NCI-H2196 (cell line): ENCODE data around the gene UHMK1.
"Not testable (repeated sequence)": the region's sequence is repeated elsewhere in the genome, so short reads cannot be mapped to it uniquely, and the experiment has no call there.

ENCODE experiments used
- DNase-seq: peaks from one replicate; lab custom pipeline; 2025; ENCODE audit not compliant: unreplicated experiment; lab: John Stamatoyannopoulos, UW

The UHMK1 gene

DNA sequence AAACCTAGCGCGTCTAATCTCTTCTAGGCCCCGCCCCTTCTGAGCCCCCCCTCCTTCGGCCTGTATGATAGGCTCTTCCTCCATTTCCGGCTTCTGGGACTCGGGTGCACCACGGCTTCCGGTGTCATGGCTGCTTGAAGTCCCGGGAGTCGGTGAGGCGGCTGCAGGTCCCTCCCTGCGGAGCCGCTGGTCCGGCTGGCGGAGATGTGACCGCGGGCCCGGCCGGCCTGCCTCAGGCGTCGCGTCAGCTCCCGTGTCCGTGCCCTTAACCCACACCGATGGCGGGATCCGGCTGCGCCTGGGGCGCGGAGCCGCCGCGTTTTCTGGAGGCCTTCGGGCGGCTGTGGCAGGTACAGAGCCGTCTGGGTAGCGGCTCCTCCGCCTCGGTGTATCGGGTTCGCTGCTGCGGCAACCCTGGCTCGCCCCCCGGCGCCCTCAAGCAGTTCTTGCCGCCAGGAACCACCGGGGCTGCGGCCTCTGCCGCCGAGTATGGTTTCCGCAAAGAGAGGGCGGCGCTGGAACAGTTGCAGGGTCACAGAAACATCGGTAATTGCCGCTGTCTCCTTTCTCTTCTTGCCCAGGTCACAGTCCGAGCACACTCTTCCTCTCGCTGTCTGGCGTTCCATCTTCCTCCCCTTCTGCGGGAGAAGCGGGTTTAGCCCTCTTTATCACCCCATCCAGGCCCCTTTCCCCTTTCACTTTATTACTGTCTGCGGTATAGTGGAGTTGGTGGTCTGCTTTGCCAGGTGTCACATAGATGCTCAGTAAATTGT lies at the start of gene UHMK1:
TSS of gene UHMK1 (plus strand) at position 96 of the 773 bp plus-strand sequence. CDS start at position 279, 183 bp downstream.
- peak; percentile 85 for DNase-seq

DNA sequence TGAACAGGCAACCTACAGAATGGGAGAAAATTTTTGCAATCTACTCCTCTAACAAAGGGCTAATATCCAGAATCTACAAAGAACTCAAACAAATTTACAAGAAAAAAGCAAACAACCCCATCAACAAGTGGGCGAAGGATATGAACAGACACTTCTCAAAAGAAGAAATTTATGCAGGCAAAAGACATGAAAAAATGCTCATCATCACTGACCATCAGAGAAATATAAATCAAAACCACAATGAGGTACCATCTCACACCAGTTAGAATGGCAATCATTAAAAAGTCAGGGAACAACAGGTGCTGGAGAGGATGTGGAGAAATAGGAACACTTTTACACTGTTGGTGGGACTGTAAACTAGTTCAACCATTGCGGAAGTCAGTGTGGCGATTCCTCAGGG lies 43.3 kb upstream of the UHMK1 start:
- not testable (repeated sequence) for DNase-seq

DNA sequence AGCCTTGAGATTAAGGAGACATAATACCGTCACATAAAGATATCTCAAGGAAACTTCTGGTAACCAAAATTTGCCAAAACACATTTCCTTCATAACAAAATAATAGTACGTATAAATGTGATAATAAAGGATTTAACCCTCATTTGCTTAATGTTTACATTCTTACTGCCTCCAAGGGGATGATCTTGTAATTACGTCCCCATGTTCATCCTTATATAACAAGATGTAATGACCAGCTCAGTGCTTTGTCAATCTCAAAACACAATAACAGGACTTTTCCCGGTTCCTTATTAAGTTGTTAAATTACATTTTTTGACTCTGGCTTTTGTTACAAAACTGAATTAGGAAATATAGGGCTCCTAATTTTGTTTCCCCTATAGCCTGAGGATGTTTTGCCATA lies 41.3 kb upstream of the UHMK1 start:
- DNase-seq, result no peak

DNA sequence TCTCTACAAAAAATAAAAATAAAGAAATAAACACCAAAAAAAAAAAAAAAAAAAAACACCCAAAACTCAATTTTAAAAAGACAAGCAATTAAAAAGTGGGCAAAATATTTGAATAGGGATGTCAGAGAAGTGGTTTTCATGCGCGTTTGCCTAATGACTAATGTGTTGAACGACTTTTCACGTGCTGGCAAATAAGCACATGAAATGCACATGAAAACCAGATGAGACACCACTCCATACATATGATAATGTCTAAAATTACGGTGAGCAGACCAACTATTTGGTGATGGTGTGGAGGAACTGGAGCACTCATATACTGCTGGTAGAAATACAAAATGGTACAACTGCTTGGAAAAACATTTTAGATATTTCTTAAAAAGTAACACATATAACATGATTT lies 39.4 kb upstream of the UHMK1 start:
- no peak for DNase-seq

DNA sequence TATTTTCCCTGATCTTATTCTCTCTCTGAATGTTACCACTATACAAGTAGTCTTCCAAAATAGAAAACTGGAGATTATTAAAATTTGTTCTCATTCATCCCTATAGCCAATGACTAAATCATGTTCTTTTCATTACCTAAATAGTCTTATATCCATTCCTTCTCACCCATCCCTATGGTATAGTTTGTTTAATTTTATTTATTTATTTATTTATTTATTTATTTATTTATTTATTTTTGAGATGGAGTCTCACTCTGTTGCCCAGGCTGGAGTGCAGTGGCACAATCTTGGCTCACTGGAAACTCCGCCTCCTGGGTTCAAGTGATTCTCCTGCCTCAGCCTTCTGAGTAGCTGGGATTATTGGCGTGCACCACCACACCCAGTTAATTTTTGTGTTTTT lies 35.2 kb upstream of the UHMK1 start:
- not testable (repeated sequence) for DNase-seq

- DNase-seq, result peak; percentile 39
Observed at GRCh38 chr1:162463021-162463420, 34.6 kb upstream of the UHMK1 start.

DNA sequence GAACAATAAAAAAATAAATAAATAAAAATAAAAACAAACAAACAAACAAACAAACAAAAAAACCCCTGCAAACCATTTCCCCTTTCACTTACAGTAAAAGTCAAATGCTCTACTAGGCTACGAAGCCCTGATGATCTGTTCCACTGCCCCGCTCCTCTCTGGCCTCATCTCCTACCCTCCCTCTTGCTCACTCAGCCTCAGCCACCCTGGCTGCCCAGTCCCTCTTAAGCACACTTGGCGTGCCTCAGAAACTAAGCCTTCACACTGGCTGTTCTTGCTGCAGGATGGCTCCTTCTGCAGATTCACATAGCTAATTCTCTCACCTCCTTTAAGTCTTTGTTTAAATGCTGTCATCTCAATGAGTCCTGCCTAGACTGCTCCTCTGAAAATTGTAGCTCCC lies 30.8 kb upstream of the UHMK1 start:
- no peak for DNase-seq

GRCh38 chr1:162470216-162470615 lies 27.4 kb upstream of the UHMK1 start:
- DNase-seq, result no peak

GRCh38 chr1:162471290-162471853 lies 26.2 kb upstream of the UHMK1 start:
- no peak for DNase-seq

DNA sequence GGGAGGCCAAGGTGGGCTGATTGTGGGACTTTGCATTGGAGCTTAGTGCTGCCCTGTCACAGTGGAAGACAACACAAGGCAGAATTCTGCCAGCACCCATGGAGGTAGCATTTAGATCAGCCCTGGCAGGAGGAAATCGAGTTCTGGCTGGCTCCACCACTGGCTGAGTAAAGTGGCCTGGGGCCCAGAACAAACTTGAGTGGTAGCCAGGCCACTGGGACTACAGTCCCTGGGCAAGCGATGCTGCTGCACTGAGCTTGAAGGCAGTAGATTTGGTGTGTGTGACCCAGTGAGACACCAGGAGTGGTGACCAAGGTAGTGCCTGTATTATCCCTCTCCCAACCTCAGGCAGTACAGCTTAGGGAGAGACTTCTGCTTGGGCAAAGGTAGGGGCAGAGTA lies 22.5 kb upstream of the UHMK1 start:
- DNase-seq, result no peak

- DNase-seq, result no peak
Observed at GRCh38 chr1:162475539-162476185, 22.0 kb upstream of the UHMK1 start.

GRCh38 chr1:162476620-162477019 lies 21.0 kb upstream of the UHMK1 start:
- no peak for DNase-seq

DNA sequence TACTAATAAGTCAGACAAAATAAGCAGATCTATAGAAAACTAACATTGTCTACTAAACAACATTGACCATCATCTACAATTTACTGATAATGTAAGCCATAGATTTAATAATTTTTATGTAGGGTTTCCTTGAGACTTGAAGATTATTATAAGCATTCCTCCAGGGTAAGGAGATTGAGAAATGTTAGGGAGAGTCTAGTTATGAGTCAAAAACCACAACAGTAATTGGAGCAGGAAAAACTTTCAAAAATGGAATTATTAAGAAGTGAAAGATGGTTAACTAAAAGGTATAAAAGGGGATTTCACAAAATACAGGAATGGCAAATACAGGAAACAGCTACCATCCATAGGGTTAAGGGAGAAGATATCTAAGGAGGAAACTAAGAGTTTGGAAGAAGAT lies 12.4 kb upstream of the UHMK1 start:
- DNase-seq, result no peak

GRCh38 chr1:162487241-162487640 lies 10.4 kb upstream of the UHMK1 start:
- no peak for DNase-seq

DNA sequence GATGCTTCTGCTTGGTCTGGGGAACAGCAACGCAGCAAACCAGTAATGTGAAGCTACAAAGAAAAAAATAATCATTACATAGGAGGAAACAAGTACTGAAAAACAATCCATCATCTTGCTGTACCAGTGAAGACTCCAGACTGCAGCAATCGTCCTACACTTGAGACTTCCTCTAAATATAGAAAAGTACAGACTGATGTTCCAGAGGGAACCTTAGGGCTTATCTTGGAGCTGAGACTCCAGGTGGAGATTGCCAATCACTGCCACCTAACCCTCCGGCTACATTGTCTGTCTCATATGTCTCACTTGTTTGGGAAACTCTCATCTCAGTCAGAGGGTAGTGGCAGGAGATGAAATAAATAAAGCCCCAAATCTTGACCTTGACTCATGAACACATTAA lies 9.4 kb upstream of the UHMK1 start:
- DNase-seq, result no peak

DNA sequence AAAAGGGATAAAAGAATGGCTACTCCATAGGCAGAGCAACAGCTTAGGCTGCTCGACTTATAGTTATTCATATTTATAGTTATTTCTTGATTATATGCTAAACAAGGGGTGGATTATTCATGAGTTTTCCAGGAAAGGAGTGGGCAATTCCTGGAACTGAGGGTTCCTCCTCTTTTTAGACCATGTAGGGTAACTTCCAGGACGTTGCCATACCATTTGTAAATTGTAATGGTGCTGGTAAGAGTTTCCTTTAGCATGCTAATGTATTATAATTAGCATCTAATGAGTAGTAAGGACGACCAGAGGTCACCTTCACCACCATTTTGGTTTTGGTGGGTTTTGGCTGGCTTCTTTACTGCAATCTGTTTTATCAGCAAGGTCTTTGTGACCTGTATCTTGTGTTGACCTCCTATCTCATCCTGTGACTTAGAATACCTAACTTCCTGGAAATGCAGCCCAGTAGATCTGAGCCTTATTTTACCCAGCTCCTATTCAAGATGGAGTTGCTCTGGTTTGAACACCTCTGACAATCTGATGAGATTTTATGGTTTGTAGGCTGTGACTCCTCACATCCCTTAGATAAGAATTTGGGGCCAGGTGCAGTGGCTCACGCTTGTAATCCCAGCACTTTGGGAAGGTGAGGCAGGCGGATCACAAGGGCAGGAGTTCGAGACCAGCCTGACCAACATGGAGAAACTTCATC lies 1.9 kb upstream of the UHMK1 start:
- DNase-seq, result not testable (repeated sequence)

- no peak for DNase-seq
Observed at GRCh38 chr1:162497104-162497722, 405 bp upstream of the UHMK1 start.

DNA sequence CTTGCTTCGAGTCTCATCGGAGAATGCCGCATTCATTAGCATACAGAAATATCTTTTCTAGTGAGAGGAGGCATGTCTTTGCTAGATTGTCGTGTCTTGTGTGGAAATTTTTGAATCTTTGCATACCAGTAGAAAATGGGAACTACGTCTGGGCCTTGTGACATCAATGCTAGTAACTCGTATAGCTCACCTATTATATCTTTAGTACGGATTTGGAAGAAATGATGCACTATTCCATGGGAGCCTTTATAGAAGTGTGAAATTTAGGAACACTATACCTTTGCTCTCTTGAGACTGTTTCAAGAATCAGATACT lies 835 bp downstream of the UHMK1 start:
- DNase-seq, result no peak

DNA sequence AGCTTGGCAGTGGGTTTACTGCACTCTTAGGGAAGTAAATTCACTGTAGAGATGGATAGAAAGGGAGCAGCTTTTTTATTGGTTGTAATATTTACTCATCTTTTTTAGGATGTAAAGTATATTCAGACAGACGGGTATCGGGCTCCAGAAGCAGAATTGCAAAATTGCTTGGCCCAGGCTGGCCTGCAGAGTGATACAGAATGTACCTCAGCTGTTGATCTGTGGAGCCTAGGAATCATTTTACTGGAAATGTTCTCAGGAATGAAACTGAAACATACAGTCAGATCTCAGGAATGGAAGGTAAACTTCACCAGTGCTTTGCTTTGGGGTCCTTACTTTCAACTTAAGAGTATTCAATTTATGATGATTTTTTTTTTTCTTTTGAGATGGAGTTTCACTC lies 3.2 kb downstream of the UHMK1 start:
- no peak for DNase-seq

DNA sequence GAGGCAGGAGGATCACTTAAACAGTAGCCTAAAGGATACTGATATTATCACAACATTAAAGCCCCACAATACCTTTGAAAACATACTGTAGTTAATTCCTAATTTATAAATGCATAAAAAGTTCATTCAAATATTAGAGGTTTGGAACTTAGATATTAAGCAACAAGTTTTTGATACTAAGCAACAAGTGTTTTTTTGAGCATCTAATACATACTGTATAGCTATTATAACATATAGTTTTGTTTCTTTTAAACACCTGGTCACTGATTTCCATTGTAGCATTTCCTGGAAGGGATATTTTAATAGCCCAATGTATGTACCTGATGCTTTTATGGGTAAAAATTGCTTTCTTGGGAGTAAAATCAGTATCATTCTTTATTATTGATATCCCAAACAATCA lies 4.5 kb downstream of the UHMK1 start:
- no peak for DNase-seq

- no peak for DNase-seq
Observed at GRCh38 chr1:162502928-162503327, 5.3 kb downstream of the UHMK1 start.
